Activated CD4-positive, alpha-beta T cell treated with anti-CD3 and anti-CD28 coated beads, Interleukin-2, Interleukin-6, amounts not matched to agents 100 ng/mL and 50 ng/mL, durations not matched to agents 16 hours and 8 hours (primary cell): ENCODE results near the gene DNMT3B.

Experiments
- DNase-seq: peaks from one replicate; pipeline ENCODE4 v3.0.0-alpha.2; 2020

DNMT3B gene

GRCh38 chr20:32828029-32828680 lies 66.0 kb downstream of the DNMT3B start:
- no peak for DNase-seq

DNA sequence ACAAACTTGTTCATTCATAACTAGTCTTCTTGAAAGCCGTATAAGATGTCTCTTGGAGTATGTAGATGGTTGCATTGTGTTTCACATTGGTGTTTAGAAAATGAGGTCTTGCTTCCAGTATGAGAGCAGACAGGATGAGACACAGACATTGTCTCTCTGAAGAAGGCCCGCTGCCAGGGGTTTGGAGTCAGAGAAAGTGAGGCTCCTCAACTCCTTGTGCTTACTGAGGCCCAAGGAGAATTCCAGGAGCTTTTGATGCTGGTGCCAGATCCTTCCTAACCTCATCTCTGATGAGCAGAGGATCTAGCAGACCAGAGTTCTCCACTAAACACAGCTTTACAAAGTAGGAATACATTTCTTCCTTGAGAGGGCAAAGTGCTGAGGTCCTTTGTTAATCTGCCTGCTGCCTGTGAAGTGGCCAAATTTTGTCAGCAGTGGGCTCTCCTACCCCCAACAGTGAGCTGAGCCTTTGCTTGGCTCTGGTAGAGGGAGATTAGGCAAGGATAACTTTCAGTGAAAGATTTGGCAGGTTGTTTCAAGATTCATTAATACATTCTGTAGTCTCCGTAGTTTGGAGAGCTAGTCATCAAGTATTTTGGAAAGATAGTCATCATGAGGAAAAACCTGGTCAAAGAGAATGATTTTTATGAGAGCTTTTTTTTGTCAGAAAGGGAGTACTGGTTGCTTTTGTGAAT lies 67.3 kb downstream of the DNMT3B start:
- no peak for DNase-seq

- no peak for DNase-seq
These were observed 68.3 kb downstream of the DNMT3B start for GRCh38 chr20:32830437-32830836.

DNA sequence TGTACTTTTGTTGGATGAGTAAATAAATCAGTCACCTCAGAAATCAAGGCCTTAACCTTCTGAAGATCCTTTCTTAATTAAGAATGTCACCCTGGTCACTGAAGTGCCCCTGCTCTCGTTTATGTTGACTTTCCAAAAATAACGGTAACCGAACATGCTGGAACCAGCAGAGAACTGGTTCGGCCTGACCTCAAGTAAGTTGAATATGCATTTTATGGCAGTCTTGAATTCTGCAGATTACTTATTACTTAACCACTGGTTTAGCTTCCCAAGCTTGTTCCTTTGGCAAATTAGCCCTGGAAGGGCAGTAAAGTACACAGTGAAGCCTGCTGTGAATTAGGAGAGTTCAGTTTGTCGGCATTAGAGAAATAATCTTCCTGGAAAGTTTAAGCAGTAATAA lies 69.8 kb downstream of the DNMT3B start:
- no peak for DNase-seq

DNA sequence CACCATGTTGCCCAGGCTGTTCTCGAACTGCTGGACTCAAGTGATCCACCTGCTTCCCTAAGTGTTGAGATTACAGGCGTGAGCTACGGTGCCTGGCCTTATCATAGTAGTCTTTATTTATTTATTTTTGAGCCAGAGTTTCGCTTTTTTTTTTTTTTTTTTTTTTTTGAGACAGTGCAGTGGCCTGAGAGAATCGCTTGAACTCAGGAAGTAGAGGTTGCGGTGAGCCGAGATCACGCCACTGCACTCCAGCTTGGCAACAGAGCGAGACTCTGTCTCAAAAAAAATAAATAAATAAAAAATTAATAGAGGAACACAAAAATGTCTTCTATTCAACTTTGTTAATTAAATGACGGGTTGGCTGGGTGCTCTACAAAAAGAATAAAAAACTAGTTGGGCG lies 70.5 kb downstream of the DNMT3B start:
- DNase-seq = peak; percentile 32

DNA sequence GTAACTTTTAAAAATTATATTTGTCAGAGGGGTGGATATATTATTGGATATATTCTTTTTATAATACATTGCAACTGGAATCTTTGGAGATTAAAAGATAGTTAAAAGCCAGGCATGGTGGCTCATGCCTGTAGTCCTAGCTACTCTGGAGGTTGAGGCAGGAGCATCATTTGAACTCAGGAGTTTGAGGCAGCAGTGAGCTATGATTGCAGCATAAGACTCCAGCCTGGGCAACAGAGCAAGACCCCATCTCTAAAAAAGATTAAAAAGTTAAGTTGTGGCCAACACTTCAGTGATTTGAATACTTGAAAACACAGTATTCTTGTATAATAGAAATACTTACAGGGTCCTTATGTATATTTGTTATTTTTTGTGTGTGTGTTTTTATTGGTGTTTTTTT lies 72.8 kb downstream of the DNMT3B start:
- DNase-seq = no peak

DNA sequence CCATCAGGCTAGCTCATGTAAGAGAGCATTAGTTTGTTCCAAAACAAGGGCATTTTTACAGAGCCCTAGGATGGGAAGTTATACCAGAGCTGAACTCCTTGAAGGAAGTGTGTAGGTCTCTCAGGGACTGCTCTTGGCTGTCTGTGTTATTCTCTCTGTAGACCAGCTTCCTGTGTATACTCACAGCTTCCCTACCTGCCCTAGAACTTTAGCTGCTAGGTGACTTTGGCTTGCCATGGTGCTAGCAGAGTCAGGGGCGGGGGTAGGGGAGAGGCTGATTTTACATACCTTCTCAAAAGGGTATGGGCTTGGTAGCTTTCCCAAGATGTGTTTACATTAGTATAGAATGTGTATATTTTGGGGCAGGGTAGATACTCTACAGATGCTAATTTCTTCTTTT lies 75.0 kb downstream of the DNMT3B start:
- no peak for DNase-seq

- DNase-seq = peak; percentile 84
These were observed 77.2 kb downstream of the DNMT3B start for GRCh38 chr20:32839227-32839981.

- DNase-seq = no peak
These were observed 77.7 kb downstream of the DNMT3B start for GRCh38 chr20:32839982-32840285.

DNA sequence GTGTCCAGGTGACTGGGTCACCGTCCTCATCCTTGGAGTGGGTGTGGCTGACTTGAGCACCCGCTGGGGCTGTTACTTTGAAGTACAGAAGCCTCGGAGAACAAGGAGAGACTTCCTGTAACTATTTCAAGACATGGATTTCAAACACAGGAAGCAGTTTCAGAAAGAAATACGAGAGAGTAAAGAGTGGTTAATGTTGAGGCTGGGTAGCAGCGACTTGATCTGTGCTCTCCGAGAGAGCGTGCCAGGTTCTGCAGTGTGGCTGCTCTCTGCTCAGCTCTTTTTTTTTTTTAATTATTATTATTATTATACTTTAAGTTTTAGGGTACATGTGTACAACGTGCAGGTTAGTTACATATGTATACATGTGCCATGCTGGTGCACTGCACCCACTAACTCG lies 79.0 kb downstream of the DNMT3B start:
- DNase-seq = no peak

GRCh38 chr20:32841632-32842031 lies 79.4 kb downstream of the DNMT3B start:
- DNase-seq = no peak

DNA sequence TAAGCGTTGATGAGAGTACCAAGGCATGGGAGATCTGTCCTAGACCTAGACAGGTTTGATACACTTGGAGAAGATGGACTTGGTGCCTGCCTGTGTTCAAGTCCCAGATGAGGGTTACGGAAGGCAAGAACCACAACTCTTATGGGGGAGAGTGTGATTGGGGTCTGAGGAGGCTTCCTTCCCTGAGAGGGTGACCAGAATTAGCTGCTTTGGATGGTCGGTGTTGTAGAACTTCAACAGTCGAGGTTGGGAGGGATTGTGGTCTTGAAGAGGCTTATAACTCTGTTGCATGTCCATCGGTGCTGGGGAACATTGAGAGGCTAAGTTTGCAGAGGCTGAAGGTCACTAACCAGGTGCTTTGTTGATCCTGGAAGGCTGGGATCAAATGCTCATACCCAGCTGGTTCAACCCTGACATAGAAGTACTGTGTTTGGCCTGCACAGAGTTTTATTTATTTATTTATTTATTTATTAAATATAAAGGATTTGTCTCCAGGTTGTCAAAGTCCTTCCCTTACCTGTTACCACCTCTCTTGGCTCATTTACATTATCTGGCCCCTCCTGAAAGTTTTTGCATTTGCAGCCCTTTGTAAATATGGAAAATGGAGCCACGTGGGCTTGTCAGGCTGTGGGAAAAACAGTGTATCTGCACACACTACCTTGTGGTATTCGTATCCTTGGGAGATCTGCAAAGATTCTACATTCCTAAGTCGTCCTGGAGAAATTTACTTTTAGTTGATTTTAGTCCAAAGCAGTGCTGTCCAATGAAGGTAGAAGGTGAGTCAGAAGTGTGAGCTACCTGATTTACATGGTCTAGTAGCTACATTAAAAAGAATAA lies 80.7 kb downstream of the DNMT3B start:
- DNase-seq = no peak

GRCh38 chr20:32845786-32846185 lies 83.6 kb downstream of the DNMT3B start:
- DNase-seq = no peak

GRCh38 chr20:32846852-32847251 lies 84.7 kb downstream of the DNMT3B start:
- DNase-seq = no peak

DNA sequence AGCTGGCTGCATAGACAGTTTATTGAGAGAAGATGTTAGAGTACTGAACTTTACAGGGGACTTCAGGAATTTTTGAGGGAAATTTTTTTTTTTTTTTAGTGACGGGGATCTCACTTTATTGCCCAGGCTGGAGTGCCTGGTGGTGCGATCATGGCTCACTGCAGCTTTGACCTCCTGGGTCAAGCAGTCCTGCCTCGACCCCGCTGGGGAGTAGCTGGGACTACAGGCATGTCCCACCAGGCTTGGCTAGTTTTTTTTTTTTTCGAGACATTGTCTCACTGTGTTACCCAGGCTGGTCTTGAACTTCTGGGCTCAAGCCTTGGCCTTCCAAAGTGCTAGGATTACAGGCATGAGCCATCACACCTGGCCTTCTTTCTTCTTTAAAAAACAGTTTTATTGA lies 85.8 kb downstream of the DNMT3B start:
- no peak for DNase-seq

DNA sequence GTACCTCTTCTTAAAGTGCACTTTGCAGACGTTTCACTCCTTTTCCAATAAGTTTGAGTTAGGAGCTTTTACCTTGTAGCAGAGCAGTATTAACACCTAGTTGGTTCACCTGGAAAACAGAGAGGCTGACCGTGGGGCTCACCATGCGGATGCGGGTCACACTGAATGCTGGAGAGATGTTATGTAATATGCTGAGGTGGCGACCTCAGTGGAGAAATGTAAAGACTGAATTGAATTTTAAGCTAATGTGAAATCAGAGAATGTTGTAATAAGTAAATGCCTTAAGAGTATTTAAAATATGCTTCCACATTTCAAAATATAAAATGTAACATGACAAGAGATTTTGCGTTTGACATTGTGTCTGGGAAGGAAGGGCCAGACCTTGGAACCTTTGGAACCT lies 86.7 kb downstream of the DNMT3B start:
- no peak for DNase-seq

- DNase-seq = no peak
These were observed 87.4 kb downstream of the DNMT3B start for GRCh38 chr20:32849577-32849976.

DNA sequence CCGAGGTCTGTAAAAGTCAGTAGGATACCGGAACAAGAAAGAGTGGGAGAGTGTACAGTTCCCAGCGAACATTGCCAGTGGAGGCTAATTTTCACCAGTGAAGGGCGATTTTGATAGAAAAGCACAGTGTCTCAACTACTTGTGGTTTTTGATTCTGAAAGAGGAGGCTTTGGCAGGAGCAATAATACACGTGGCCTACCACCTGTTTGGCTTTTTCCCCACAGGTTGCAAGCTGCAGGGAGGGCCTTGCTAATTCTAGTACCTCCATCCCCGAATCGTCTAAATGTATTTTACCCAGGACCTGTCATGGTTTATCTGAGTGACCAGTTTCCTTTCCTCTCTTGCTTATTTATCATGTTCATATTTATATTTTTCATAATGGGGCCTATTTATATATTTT lies 93.2 kb downstream of the DNMT3B start:
- DNase-seq = no peak

- DNase-seq = no peak
These were observed 96.0 kb downstream of the DNMT3B start for GRCh38 chr20:32858189-32858588.
